ENCODE data around the gene TTLL9. TPM values are rescaled to one million over a fixed set of nuclear protein-coding genes. Genes with fewer than 3 reads are reported as not detected.

Gene TTLL9
- total RNA-seq, 6 experiments from 2014 or later: not detected

DNA sequence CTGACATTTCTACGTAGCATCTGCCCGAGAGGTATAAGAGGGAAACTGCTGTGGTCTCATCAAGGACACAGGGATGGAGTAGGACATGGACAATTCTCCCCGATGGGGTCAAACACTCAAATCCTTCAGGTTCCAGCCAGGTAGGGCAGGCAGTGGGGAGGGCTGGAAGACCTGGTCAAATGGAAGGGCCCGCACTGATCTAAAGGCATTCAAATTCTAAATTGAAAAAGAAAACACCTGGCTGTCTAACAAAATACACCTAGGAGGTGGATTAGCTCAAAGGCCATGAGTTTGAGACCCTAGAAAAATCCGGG is 8.3 kb upstream of the TTLL9 start:
- Mint-ChIP-seq H3K27me3 (ENCODE audit: insufficient read depth) (peaks cover 43% of the 10 kb centered on the region), H3K27ac (no peak overlapping the region), H3K4me3 (no peak overlapping the region), H3K4me1 (ENCODE audit: low read depth) (no peaks in the 10 kb centered on the region), H3K9me3 (no peaks in the 10 kb centered on the region), H3K36me3 (ENCODE audit: low read depth) (no peaks in the 10 kb centered on the region)
- TF ChIP-seq, protein P1, sequence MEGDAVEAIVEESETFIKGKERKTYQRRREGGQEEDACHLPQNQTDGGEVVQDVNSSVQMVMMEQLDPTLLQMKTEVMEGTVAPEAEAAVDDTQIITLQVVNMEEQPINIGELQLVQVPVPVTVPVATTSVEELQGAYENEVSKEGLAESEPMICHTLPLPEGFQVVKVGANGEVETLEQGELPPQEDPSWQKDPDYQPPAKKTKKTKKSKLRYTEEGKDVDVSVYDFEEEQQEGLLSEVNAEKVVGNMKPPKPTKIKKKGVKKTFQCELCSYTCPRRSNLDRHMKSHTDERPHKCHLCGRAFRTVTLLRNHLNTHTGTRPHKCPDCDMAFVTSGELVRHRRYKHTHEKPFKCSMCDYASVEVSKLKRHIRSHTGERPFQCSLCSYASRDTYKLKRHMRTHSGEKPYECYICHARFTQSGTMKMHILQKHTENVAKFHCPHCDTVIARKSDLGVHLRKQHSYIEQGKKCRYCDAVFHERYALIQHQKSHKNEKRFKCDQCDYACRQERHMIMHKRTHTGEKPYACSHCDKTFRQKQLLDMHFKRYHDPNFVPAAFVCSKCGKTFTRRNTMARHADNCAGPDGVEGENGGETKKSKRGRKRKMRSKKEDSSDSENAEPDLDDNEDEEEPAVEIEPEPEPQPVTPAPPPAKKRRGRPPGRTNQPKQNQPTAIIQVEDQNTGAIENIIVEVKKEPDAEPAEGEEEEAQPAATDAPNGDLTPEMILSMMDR (IDR thresholded peaks at IDR 0.05): no peak
- DNase-seq: no peak

DNA sequence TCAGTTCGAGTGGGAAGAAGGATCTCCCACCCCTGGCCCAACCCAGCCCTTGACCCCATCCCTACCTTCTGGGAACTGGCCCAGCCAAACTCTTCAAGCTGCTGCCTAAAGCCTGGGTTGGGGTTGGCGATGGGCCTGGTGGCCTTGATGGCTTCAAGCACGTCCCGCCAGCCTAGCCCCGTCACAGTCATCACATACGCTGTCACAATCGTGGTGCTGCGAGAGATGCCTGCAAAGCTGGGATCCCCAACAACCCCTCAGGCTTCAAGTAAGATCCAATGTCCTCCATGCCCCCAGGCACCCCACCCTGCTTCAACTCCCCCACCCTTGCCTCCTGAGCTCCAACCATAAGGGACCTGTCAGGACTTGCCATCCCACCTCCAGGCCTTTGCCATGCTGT is 7.9 kb upstream of the TTLL9 start:
- Mint-ChIP-seq H3K4me3 (no peak overlapping the region), H3K27me3 (ENCODE audit: insufficient read depth) (peaks cover 41% of the 10 kb centered on the region), H3K4me1 (ENCODE audit: low read depth) (no peaks in the 10 kb centered on the region), H3K36me3 (ENCODE audit: low read depth) (no peaks in the 10 kb centered on the region), H3K9me3 (no peaks in the 10 kb centered on the region), H3K27ac (no peak overlapping the region)
- TF ChIP-seq, protein P1 (IDR thresholded peaks at IDR 0.05): no peak
- no peak for DNase-seq

DNA sequence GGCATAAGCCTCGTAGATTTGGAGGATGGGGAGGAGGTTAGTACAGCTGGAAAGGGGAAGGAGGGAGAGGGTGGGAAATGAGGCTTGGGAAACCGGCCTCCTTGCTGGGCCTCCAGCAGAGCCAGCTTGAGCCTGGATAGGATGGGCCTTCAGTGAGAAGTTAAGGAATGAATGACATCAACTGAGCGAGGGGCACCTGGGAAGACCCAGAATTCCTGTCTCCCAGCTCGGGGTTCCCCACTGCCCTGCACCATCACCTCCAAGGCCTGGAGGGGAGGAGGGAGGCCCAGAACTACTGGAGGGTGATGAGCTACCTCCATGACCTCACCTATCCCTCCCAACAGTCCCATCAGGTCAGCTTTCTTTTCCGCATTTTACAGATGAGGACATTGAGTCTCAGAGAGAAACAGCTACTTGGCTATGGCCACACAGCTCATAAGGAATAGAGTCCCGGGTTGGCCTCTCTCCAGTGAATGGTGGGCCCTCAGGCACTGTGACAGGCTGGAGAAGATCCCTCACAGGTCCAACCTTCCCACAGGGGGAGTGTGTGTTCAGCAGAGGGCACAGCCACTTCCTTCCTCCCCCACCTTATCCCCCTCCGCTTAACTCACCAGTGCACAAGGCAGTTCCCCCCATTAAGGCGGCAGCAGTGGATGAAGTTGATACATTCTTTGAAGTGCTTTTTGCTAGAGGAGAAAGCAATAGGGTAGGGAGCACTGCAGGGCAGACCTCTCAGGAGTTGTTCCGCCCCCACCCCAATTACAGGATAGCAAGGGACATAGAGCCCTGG is 6.9 kb upstream of the TTLL9 start:
- H3K4me3 Mint-ChIP-seq: no peak overlapping the region

DNA sequence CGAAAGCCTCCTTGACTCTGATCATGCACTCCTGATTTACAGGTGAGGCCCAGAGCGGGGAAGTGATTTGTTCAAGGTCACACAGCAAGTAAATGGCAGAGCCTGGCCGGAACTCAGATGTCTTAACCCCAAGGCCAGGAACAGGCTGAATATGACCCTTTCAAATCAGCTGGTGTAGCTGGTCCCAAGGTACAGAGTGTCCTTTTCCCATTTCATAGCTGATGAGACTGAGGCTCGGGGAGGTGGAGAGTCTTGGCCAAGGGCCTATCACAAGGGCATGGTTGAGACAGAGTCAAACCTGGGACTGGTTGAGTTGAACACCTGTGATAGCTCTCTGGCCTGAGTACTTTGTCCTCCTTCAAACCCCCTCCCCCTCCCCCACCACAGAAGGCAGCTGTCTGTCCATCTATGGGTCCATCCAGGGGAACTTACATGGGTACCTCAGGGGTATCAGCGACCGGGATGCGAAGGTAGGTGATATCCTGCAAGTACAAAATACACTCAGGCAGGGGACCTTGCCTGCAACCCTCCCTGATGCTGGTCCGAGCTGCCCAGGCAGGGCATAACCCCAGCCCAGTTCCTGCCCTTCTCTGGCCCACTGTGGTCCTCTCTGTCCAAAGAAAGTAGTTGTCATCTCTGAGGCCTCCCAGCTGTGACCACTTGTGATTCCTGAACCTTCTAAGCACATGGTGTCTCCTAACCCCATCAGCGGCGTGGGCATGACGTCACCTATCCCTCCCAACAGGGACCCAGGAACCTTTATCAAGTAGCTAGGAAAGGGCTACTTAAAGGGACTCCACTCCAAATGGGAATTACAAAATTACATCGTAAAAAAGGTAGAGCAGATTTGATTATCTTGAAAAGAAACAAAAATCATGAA is 5.7 kb upstream of the TTLL9 start:
- Mint-ChIP-seq H3K27me3 (ENCODE audit: insufficient read depth) (peaks cover 44% of the 10 kb centered on the region), H3K4me1 (ENCODE audit: low read depth) (peaks cover 3% of the 10 kb centered on the region), H3K27ac (no peak overlapping the region), H3K9me3 (no peaks in the 10 kb centered on the region), H3K36me3 (ENCODE audit: low read depth) (no peaks in the 10 kb centered on the region), H3K4me3 (no peak overlapping the region)
- TF ChIP-seq, protein P1 (IDR thresholded peaks at IDR 0.05): no peak
- DNase-seq: no peak

More for the DNA sequence above, 6.9 kb upstream of the TTLL9 start:
- no peak overlapping the region for H3K27ac Mint-ChIP-seq
- DNase-seq: no peak
- H3K27me3 Mint-ChIP-seq (ENCODE audit: insufficient read depth): peaks cover 44% of the 10 kb centered on the region
- H3K9me3 Mint-ChIP-seq: no peaks in the 10 kb centered on the region
- TF ChIP-seq, protein P1 (IDR thresholded peaks at IDR 0.05): no peak
- no peaks in the 10 kb centered on the region for H3K36me3 Mint-ChIP-seq (ENCODE audit: low read depth)
- H3K4me1 Mint-ChIP-seq (ENCODE audit: low read depth): no peaks in the 10 kb centered on the region

DNA sequence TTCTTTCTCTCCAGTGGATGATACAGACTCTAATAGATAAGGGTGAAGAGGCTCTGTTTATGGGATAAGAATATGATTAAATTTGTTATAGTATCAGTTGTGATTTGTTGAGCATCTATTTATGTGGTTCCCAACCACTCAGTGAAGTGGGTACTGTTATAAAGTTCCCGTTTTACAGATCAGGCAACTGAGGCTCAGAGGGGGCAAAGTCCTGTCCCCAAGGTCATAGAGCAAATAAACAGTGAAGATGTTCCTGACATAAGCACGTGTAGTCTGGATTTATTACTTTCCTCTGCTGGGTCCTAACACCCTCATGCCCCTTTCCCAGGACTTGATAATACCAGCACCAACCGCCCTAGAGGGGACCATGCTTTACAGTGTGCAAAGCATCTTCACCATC is 4.2 kb upstream of the TTLL9 start:
- Mint-ChIP-seq H3K4me3 (no peak overlapping the region), H3K4me1 (ENCODE audit: low read depth) (peaks cover 7% of the 10 kb centered on the region), H3K9me3 (no peaks in the 10 kb centered on the region), H3K36me3 (ENCODE audit: low read depth) (no peaks in the 10 kb centered on the region), H3K27me3 (ENCODE audit: insufficient read depth) (peaks cover 44% of the 10 kb centered on the region), H3K27ac (no peak overlapping the region)
- TF ChIP-seq, protein P1 (IDR thresholded peaks at IDR 0.05): no peak
- no peak for DNase-seq
